DMS79 treated with DMSO at 0.1 percent for 48 hours (cell line): ENCODE data around the gene GRAP.
A peak's percentile ranks its signal among the peaks of the same experiment; 100 is the strongest.

ENCODE experiments used
- DNase-seq: peaks from one replicate; lab custom pipeline; 2025; lab: John Stamatoyannopoulos, UW

GRAP gene

GRCh38 chr17:19018600-19018950 lies 28.2 kb downstream of the GRAP start:
- no peak for DNase-seq

- no peak for DNase-seq
These were observed 28.8 kb downstream of the GRAP start for GRCh38 chr17:19017804-19018599.

- DNase-seq = no peak
These were observed 29.4 kb downstream of the GRAP start for GRCh38 chr17:19017401-19017800.

- DNase-seq = no peak
These were observed 29.9 kb downstream of the GRAP start for GRCh38 chr17:19016881-19017280.

- DNase-seq = no peak
These were observed 30.5 kb downstream of the GRAP start for GRCh38 chr17:19016297-19016696.

GRCh38 chr17:19015428-19015827 lies 31.3 kb downstream of the GRAP start:
- no peak for DNase-seq

GRCh38 chr17:19014628-19015215 lies 32.0 kb downstream of the GRAP start:
- DNase-seq = no peak

- no peak for DNase-seq
These were observed 32.7 kb downstream of the GRAP start for GRCh38 chr17:19013806-19014627.

GRCh38 chr17:19013226-19013625 lies 33.5 kb downstream of the GRAP start:
- no peak for DNase-seq

GRCh38 chr17:19012171-19013080 lies 34.3 kb downstream of the GRAP start:
- DNase-seq = no peak

- DNase-seq = no peak
These were observed 35.2 kb downstream of the GRAP start for GRCh38 chr17:19011581-19011980.

GRCh38 chr17:19010729-19011505 lies 35.8 kb downstream of the GRAP start:
- DNase-seq = no peak

- no peak for DNase-seq
These were observed 36.8 kb downstream of the GRAP start for GRCh38 chr17:19009970-19010369.

- DNase-seq = no peak
These were observed 40.1 kb downstream of the GRAP start for GRCh38 chr17:19006698-19007097.

- no peak for DNase-seq
These were observed 40.8 kb downstream of the GRAP start for GRCh38 chr17:19005789-19006430.

- no peak for DNase-seq
These were observed 41.5 kb downstream of the GRAP start for GRCh38 chr17:19005137-19005773.

- peak; percentile 8 for DNase-seq
These were observed 42.2 kb downstream of the GRAP start, which contains the start of gene FAM83G for GRCh38 chr17:19004421-19005136. TSS of gene FAM83G (minus strand) at chr17:19004764. CDS start at chr17:19004041, 723 bp downstream.

- DNase-seq = peak; percentile 5
These were observed 43.0 kb downstream of the GRAP start for GRCh38 chr17:19003543-19004420.
